ENCODE data around the gene IREB2.

DNA sequence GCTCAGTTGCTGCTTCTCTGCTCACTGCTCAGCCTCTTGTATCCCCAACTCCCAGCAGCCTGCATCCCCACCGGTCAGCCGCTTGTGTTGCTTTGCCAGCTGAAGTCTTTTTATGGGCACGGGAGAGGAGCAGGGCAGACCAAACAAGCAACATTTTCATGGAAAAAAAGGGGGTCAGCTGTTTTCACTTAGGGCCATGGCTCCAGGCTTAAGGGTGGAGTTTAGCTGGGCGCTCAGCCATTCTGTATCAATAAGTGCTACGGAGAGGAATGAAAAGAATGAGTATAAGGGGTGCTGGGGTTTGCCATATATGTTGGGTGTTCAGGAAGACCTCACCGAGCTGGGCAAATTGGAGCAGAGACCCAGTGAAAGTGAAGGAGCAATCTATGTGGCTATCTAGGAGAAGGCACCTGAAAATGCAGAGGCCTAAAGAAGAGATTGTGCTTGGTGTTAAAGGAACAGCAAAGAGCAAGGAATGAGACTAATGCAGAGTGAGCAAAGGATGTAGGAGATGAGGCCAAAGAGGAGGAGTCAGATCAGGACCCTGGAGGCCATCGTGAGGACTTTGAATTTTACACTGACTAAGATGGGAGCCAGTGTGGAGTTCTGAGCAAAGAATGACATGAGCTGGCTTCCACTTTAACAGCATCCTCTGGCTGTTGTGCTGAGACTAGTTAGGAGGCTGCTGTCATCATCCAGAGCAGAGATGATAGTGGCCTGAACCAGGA lies 16.6 kb upstream of the IREB2 start:
- TF ChIP-seq, protein P1, sequence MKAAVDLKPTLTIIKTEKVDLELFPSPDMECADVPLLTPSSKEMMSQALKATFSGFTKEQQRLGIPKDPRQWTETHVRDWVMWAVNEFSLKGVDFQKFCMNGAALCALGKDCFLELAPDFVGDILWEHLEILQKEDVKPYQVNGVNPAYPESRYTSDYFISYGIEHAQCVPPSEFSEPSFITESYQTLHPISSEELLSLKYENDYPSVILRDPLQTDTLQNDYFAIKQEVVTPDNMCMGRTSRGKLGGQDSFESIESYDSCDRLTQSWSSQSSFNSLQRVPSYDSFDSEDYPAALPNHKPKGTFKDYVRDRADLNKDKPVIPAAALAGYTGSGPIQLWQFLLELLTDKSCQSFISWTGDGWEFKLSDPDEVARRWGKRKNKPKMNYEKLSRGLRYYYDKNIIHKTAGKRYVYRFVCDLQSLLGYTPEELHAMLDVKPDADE (IDR thresholded peaks at IDR 0.05) = no peak
- TF ChIP-seq, protein P2, sequence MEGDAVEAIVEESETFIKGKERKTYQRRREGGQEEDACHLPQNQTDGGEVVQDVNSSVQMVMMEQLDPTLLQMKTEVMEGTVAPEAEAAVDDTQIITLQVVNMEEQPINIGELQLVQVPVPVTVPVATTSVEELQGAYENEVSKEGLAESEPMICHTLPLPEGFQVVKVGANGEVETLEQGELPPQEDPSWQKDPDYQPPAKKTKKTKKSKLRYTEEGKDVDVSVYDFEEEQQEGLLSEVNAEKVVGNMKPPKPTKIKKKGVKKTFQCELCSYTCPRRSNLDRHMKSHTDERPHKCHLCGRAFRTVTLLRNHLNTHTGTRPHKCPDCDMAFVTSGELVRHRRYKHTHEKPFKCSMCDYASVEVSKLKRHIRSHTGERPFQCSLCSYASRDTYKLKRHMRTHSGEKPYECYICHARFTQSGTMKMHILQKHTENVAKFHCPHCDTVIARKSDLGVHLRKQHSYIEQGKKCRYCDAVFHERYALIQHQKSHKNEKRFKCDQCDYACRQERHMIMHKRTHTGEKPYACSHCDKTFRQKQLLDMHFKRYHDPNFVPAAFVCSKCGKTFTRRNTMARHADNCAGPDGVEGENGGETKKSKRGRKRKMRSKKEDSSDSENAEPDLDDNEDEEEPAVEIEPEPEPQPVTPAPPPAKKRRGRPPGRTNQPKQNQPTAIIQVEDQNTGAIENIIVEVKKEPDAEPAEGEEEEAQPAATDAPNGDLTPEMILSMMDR (conservative IDR thresholded peaks at IDR 0.05; ENCODE audit: low read depth in 2 of 2) = no peak
- TF ChIP-seq EZH2phosphoT487 (IDR thresholded peaks at IDR 0.05; ENCODE audit: unreplicated experiment) (no peak), EZH2 (IDR thresholded peaks at IDR 0.05; ENCODE audit: low read depth, unreplicated experiment) (no peak), REST (IDR thresholded peaks at IDR 0.05; ENCODE audit: unreplicated experiment) (no peak), CREB1 (CRISPR knock-in tag; IDR thresholded peaks at IDR 0.05; ENCODE audit: low read depth) (no peak), ZNF114 (CRISPR knock-in tag; IDR thresholded peaks at IDR 0.05) (no peak), POLR2AphosphoS5 (IDR thresholded peaks at IDR 0.05; ENCODE audit: low read depth) (no peak), STAT1 (IDR thresholded peaks at IDR 0.05; ENCODE audit: unreplicated experiment) (no peak), ZNF331 (CRISPR knock-in tag; IDR thresholded peaks at IDR 0.05; ENCODE audit: low read depth) (no peak), NANOG (IDR thresholded peaks at IDR 0.05; ENCODE audit: borderline replicate concordance) (no peak), JUNB (IDR thresholded peaks at IDR 0.05; ENCODE audit: unreplicated experiment) (no peak)

Data from GM23338 (cell line).